HepG2 (cell line): Measurements from ENCODE around the gene SETSIP.
"Not testable (repeated sequence)": the region's sequence is repeated elsewhere in the genome, so short reads cannot be mapped to it uniquely, and the experiment has no call there.

Source experiments
- BORCS8-MEF2B ChIP-seq: sonication (generic); formaldehyde crosslinking; IDR thresholded peaks from 2 replicates; pipeline ENCODE4 v1.8.0; 2022; ENCODE audit warnings: mild to moderate bottlenecking, missing genetic modification reagents
- MNT ChIP-seq: fragments of 450-650 bp; IDR thresholded peaks from 2 replicates; pipeline ENCODE4 v1.6.1; 2016
- POLR2A ChIP-seq, 2 experiments: IDR thresholded peaks; 2 replicates each; pipeline ENCODE4 v1.6.1; 2011; ENCODE audit warnings: low read depth in 2 of 2, low read length in 2 of 2, mild to moderate bottlenecking in 1 of 2, moderate library complexity in 1 of 2; ENCODE audit not compliant: insufficient read depth in 1 of 2
- RFX5 ChIP-seq: IDR thresholded peaks from 2 replicates; pipeline ENCODE4 v1.6.1; 2011; ENCODE audit warnings: low read depth, low read length, improper control_type of control experiment
- ZNF530 ChIP-seq: sonication (generic); formaldehyde crosslinking; IDR thresholded peaks from 2 replicates; pipeline ENCODE4 v1.5.0; 2020; ENCODE audit warnings: low read depth, mild to moderate bottlenecking, missing genetic modification reagents
- ZNF792 ChIP-seq: IDR thresholded peaks from 2 replicates; pipeline ENCODE4 v1.6.1; 2016
- TF ChIP-seq, protein P1 (sequence below): sonication (generic); formaldehyde crosslinking; IDR thresholded peaks from 2 replicates; pipeline ENCODE4 v1.5.0; 2020; ENCODE audit warnings: mild to moderate bottlenecking, missing genetic modification reagents, moderate library complexity
- TF ChIP-seq, protein P2 (sequence below): sonication (generic); formaldehyde crosslinking; IDR thresholded peaks from 2 replicates; pipeline ENCODE4 v1.4.0; 2020; ENCODE audit warnings: missing genetic modification reagents

DNA sequence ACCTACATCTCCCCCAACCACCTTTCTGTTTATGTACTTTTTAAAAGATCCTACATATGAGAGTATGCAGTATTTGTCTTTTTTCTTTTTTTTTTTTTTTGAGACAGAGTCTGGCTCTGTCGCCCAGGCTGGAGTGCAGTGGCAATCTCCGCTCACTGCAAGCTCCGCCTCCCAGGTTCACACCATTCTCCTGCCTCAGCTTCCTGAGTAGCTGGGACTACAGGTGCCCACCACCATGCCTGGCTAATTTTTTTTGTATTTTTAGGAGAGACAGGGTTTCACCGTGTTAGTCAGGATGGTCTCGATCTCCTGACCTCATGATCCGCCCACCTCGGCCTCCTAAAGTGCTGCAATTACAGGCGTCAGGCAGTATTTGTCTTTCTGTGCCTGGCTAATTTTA lies 2.9 kb upstream of the SETSIP start:
- TF ChIP-seq, protein P1, sequence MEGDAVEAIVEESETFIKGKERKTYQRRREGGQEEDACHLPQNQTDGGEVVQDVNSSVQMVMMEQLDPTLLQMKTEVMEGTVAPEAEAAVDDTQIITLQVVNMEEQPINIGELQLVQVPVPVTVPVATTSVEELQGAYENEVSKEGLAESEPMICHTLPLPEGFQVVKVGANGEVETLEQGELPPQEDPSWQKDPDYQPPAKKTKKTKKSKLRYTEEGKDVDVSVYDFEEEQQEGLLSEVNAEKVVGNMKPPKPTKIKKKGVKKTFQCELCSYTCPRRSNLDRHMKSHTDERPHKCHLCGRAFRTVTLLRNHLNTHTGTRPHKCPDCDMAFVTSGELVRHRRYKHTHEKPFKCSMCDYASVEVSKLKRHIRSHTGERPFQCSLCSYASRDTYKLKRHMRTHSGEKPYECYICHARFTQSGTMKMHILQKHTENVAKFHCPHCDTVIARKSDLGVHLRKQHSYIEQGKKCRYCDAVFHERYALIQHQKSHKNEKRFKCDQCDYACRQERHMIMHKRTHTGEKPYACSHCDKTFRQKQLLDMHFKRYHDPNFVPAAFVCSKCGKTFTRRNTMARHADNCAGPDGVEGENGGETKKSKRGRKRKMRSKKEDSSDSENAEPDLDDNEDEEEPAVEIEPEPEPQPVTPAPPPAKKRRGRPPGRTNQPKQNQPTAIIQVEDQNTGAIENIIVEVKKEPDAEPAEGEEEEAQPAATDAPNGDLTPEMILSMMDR = not testable (repeated sequence)
- TF ChIP-seq, protein P2, sequence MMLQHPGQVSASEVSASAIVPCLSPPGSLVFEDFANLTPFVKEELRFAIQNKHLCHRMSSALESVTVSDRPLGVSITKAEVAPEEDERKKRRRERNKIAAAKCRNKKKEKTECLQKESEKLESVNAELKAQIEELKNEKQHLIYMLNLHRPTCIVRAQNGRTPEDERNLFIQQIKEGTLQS (CRISPR knock-in tag) = not testable (repeated sequence)
- not testable (repeated sequence) for TF ChIP-seq MNT; ZNF792; RFX5; POLR2A (IDR thresholded peaks at IDR 0.05; ENCODE audit: insufficient read depth in 1 of 2, low read depth in 2 of 2, low read length in 2 of 2); ZNF530 (CRISPR knock-in tag); BORCS8-MEF2B (CRISPR knock-in tag)
